MV-4-11 (cell line): ENCODE data around the gene NEO1.
A peak's percentile ranks its signal among the peaks of the same experiment; 100 is the strongest.
"Not testable (repeated sequence)": the region's sequence is repeated elsewhere in the genome, so short reads cannot be mapped to it uniquely, and the experiment has no call there.

Source experiments
- DNase-seq: peaks from one replicate; lab custom pipeline; 2025; lab: John Stamatoyannopoulos, UW

NEO1 gene

DNA sequence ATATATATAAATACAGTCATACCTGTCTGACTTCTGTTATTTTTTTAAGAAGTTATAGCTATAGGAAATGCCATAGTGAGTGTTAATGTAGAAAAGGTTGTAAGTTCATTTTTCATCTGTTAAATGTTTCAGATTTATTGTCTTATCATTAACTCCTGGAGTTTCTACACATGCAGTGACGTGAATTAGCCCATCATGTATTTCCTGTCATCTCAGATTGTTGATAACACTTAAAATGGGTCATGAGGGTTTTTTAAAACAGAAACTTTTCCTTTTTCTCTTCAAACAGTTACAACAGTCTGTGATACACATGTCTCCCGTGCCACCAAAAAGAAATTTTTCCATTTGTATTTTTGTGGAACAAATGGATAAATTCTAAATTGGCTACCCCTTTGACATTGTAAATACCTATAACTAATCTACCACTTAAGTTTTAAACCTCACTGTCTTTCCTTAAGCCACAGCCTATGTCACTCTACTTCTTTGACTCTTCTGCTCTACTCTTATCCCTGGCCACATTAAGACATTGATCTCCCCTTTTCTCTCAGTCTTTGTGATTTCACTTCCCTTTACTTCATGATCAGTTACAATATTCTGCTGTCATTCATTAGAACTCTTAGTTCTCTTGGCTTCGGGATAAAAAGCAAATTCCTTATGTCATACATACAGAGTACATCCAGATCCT, 89.1 kb downstream of the NEO1 start:
- no peak for DNase-seq

DNA sequence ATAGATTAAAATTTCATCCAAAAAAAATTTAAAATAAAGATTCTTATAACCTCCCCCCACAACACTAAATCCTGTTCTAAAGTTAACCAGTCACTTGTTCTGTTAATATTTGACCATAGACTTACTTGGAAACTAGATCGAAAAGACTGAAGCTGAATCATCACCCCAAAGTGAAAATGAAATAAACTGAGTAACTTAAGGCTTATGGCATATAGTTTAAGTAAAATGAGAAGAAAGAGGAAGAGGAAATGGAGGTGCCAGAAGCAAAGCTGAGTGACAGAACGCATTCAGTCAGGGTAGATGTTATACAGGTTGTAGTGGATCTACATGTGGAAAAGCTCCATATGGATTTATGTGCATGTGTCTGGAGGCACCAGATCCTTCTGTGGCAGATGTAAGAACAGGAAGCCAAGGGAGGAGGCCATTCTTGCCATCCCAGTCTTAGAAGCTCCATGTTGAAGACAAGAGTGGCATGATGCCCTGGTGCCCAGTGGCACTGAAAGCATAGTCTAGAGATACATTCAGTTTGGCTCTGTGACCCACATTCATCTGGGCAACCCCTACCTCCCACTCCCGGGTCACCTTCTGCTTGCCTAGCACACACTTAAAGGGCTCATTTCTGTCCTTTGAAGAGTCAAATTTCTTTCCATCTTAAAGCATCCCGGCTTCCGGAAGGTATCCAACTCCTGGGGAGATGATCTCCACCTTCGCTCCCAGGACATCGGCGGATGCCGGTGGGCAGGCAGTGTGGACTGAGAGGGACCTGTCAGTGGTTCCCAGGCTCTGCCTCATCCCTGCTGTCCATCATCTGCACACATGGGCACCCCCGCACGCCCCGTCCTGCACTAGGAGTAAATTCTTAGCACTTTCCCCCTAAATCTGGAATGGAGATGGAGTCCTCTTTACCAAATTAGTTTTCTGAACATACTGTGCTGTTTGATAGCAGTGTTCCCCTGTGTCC, 90.8 kb downstream of the NEO1 start:
- peak; percentile 65 for DNase-seq

- DNase-seq, result no peak
Observed at GRCh38 chr15:73143763-73144155, 91.5 kb downstream of the NEO1 start.

- DNase-seq, result no peak
Observed at GRCh38 chr15:73146419-73146818, 94.2 kb downstream of the NEO1 start.

GRCh38 chr15:73150831-73151230, 98.6 kb downstream of the NEO1 start:
- no peak for DNase-seq

DNA sequence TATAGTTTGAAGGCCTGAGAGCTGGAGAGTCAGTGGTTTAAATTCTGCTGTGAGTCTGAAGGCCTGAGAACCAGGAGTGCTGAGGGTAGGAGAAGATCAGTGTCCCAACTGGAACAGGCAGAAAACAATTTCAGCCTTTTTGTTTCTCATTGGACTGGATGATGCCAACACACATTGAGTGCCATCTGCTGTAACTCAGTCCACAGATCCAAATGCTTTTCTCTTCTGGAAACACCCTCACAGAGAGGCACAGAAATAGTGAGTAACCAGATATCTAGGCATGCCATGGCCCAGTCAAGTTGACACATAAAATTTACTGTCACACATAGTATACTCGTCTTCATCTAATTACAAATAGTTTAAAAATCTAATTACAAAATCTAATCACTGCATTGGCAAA, 100.8 kb downstream of the NEO1 start:
- DNase-seq, result no peak

GRCh38 chr15:73153447-73153846, 101.2 kb downstream of the NEO1 start:
- no peak for DNase-seq

GRCh38 chr15:73156431-73157191, 104.3 kb downstream of the NEO1 start:
- DNase-seq, result peak; percentile 49

DNA sequence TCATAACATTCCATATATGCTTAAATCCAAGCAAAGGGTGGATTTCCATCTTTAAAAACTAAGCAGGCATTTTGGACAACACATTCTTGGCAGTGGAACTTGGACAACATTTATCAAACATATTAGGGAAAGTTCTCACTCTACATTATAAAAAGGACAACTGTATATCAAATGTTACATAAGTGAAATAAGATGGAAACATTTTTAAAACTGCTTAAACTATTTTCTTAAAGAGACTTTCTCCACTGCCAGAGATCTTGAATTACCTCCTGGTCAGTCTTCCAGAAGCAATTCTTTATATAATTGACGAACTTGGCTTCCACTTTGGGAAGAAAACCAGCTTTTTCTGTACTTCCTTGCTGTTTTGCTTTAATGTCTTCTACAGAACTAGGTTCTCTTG, 109.3 kb downstream of the NEO1 start:
- no peak for DNase-seq

DNA sequence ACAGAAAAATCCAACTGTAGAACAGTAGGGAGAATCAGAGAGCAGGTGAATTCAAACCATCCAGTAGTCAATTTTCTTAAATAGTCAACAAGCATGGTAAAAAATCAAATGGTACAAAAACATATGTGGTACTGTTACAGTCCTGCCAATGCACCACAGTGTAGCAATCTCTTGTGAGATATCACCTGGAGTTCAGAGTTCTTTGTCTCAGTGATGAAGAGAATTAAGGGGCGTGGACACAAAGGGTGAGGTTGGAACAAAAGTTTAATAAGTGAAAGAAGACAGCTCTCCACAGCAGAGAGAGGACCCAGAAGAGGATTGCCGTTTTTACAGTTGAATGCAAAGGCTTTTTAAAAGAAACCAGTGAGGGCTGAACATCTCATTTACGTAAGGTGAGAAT, 113.2 kb downstream of the NEO1 start:
- no peak for DNase-seq

DNA sequence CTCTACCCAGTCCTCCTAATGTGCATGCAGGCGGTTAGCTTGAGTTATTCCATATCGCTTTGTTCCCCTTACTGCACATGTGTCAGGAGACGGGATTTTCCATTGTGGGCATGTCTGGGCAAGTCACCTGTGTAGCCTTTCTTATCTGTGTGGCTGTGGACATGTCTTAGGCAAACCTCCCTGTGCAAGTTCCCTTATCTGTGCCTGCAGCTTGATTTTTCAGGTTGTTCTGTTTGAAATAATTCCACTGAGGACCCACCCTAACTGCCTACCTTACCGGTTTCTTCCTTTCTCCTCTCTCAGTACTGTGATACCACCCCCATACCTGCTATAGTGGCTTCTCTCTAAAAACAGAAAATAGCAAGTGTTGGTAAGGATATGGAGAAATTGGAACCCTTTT, 113.6 kb downstream of the NEO1 start:
- DNase-seq, result no peak

- DNase-seq, result not testable (repeated sequence)
Observed at GRCh38 chr15:73166711-73167110, 114.4 kb downstream of the NEO1 start.

GRCh38 chr15:73168487-73168886, 116.2 kb downstream of the NEO1 start:
- DNase-seq, result no peak

DNA sequence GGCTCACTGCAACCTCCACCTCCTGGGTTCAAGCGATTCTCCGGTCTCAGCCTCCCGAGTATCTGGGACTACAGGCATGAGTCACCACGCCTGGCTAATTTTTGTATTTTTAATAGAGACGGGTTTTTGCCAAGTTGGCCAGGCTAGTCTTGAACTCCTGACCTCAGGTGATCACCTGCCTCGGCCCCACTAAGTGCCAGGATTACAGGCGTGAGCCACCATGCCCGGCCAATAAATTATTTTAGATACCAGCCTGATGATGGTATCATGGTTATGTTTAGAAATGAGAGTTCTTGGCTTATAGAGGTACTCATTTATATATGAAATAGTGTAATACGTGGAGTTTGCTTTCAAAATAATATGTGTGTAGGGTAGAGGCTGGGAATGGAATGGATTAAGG, 119.4 kb downstream of the NEO1 start:
- no peak for DNase-seq

- DNase-seq, result no peak
Observed at GRCh38 chr15:73172508-73172907, 120.2 kb downstream of the NEO1 start.

DNA sequence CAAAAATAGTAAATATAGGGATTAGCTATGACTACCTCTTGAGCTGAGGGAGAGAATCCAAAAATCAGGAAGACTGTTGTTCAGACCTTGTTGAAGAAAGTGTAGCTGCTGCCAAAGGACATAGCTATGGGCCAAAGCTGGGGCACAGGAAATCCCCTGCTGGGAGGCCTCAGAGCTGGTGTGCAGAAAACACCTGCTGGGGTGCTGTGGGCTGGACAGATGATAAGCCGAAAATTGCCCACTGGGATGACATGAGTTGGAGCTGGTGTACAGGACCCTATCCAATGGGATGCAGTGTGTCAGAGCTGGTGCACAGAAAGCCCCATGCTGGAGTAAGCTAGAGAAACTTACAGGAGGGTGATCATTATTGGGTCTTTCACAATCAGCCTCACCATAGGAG, 121.9 kb downstream of the NEO1 start:
- DNase-seq, result no peak

DNA sequence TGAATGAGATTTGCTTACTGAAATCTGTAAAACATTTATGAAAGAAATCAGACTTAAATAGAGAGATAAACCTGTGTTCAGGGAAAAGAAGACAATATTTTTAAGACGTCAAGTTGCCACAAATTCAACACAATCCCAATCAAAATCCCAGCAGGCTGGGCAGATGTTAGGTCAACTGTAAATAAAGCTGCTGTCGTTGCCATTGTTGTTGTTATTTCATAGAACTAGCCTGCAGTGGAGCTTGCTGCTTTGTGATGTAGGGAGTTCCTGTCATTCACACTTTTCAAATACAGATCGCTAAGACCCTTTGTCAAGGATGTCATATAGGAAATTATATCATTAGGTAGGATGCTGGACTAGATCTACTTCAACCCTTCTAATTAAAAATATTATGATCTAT, 123.1 kb downstream of the NEO1 start:
- DNase-seq, result no peak

- DNase-seq, result no peak
Observed at GRCh38 chr15:73176598-73176997, 124.3 kb downstream of the NEO1 start.

DNA sequence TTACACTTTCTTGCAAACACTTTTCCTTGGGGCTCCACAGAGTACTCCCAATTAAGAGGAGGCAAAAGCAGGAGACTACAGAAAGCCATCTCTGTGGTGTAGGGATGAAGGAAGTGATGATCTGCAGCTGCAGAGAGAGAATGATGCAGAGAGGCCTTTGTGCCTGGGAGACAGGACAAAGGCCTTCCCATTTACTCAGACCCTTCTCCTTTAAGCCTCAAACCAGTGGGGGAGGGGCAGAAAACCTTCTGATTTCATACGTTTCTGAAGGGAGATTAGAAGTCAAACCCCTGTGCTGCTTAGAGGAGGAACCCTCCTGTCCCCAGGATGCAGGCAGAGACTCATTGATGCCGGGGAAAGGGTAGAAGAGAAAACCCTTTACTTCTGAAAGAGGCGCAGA, 130.8 kb downstream of the NEO1 start:
- DNase-seq, result no peak

DNA sequence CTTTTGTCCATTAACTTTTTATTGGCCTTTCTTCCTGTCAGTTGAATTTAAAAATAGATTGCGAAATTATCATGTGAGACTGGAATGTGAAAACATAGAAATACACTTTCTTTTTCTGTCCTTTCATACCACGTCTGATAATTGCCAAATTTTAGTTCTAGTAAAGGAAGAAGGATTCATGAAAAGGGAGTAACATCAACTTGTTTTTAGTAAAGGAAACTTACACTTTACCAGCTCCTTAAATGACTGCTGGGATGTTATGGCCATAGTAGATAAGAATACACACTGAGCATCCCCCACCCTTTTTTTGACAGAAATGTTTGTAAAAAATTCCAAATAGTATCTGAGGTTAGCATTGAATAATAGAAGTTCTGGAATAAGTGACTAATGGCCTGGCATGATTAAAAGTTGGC, 137.9 kb downstream of the NEO1 start:
- DNase-seq, result no peak

DNA sequence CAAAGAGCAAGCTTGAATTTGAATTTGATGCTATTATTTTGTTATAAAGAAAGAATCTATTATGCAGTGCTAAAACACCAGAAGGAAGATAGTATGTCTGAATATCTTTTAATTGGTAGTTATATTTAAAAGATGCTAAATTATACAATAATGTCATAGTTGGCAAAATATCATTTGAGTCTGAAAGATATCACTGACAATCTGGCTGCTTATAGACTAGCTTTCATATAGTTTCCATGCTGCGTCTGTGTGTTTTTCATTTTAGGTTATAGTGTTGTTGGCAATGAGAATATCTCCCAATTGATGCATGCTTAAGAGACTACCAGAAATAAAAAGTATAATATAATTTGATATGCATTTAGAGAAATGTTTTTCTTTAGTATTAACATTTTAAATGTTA, 142.9 kb downstream of the NEO1 start:
- DNase-seq, result no peak

DNA sequence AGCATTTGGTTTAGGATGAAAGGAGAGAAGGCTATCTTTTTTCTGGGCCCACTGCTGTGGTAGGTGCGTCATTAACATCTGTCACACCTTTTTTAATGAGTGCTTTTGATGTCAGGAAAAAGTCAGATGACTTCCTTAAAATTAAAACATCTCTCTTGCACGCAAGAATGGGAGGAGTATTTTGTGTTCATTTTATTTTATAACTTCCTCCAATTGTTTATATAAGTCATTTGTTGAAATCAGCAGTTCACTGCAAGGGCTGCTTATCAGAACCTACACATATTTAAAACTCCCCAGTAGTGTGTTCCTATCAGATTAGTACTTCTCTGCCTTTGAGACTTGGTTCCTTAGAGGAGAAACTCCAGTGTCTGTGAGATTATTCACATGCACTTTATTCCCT, 143.8 kb downstream of the NEO1 start:
- DNase-seq, result no peak

- DNase-seq, result no peak
Observed at GRCh38 chr15:73200339-73200738, 148.1 kb downstream of the NEO1 start.
